MCF 10A (cell line): Measurements from ENCODE around the gene RAPGEF6. TPM values are rescaled to one million over a fixed set of nuclear protein-coding genes. Genes with fewer than 3 reads are reported as not detected.

Experiments
- BruUV-seq: library from RNA; stranded (reverse); fragments of 400-500 nt; replicated peaks from 2 replicates; lab custom pipeline; 2021; lab: Mats Ljungman, UMichigan
- CTCF ChIA-PET: fragments of 300-600 bp; sonication (Branson Sonifier 250); formaldehyde crosslinking; extraction: SDS; loops from one replicate; lab custom pipeline; 2021; ENCODE audit warnings: antibody characterized with exemption, inconsistent platforms; lab: Yijun Ruan, JAX
- POLR2A ChIA-PET: fragments of 300-600, 350-650 bp; sonication (Branson Sonifier 250); formaldehyde crosslinking; extraction: SDS; loops from one replicate; lab custom pipeline; 2020; ENCODE audit warnings: antibody characterized with exemption, inconsistent platforms; lab: Yijun Ruan, JAX
- DNase-seq: peaks from one replicate; pipeline ENCODE4 v3.0.0-alpha.2; 2018; ENCODE audit not compliant: unreplicated experiment
- H3K27ac Mint-ChIP-seq: one replicate; pipeline ENCODE4 v1.8.0; 2022; ENCODE audit warnings: mild to moderate bottlenecking, low read depth, mixed read lengths; ENCODE audit not compliant: unreplicated experiment
- H3K27me3 Mint-ChIP-seq: one replicate; pipeline ENCODE4 v1.8.0; 2022; ENCODE audit warnings: mixed read lengths; ENCODE audit not compliant: insufficient read depth, unreplicated experiment
- H3K36me3 Mint-ChIP-seq: one replicate; pipeline ENCODE4 v1.8.0; 2022; ENCODE audit warnings: mild to moderate bottlenecking, moderate library complexity, mixed read lengths; ENCODE audit not compliant: insufficient read depth, unreplicated experiment
- H3K4me1 Mint-ChIP-seq: one replicate; pipeline ENCODE4 v1.8.0; 2022; ENCODE audit warnings: mixed read lengths; ENCODE audit not compliant: insufficient read depth, unreplicated experiment
- H3K4me3 Mint-ChIP-seq: one replicate; pipeline ENCODE4 v1.8.0; 2022; ENCODE audit warnings: mild to moderate bottlenecking, moderate library complexity, mixed read lengths; ENCODE audit not compliant: unreplicated experiment
- H3K9me3 Mint-ChIP-seq: one replicate; pipeline ENCODE4 v1.8.0; 2022; ENCODE audit warnings: mixed read lengths; ENCODE audit not compliant: unreplicated experiment
- intact Hi-C: fragments of 100-400 bp; cut with micrococcal nuclease; formaldehyde crosslinking; loops from 2 replicates; pipeline ENCODE4 v1.14.1; 2022
- total RNA-seq: library from RNA; stranded (reverse); gene quantifications from 2 replicates; pipeline ENCODE4 v1.2.3, GENCODE V29; 2022
- TF ChIP-seq, protein P1 (sequence below): fragments of 200-600 bp; IDR thresholded peaks from one replicate; pipeline ENCODE4 v1.8.0; 2022; ENCODE audit warnings: antibody characterized with exemption, mild to moderate bottlenecking; ENCODE audit not compliant: unreplicated experiment

RAPGEF6 gene
- total RNA-seq, 1 experiment from 2014 or later = 20.5 TPM

DNA sequence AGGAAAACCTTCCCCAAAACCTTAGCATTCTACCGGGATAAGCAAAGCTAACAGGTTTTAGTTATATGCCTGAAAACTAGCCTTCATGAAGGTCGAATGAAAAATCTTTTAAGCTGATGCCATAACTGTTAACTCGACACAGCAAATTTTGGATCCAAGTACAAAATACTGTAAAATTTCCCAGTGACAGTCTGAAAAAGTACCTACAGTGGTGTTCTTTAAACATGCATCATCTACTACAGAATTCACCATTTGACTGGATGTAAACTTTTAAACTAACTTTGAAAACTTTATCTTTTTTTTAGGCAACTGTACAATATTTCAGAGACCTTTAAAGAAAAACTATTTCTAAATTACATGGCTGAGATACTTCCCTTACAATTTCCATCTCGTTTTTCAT, 791 bp downstream of the RAPGEF6 start:
- TF ChIP-seq, protein P1, sequence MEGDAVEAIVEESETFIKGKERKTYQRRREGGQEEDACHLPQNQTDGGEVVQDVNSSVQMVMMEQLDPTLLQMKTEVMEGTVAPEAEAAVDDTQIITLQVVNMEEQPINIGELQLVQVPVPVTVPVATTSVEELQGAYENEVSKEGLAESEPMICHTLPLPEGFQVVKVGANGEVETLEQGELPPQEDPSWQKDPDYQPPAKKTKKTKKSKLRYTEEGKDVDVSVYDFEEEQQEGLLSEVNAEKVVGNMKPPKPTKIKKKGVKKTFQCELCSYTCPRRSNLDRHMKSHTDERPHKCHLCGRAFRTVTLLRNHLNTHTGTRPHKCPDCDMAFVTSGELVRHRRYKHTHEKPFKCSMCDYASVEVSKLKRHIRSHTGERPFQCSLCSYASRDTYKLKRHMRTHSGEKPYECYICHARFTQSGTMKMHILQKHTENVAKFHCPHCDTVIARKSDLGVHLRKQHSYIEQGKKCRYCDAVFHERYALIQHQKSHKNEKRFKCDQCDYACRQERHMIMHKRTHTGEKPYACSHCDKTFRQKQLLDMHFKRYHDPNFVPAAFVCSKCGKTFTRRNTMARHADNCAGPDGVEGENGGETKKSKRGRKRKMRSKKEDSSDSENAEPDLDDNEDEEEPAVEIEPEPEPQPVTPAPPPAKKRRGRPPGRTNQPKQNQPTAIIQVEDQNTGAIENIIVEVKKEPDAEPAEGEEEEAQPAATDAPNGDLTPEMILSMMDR = no peak
- H3K9me3 Mint-ChIP-seq = peaks cover 2% of the 10 kb centered on the region
- DNase-seq = peak; percentile 14
- H3K4me3 Mint-ChIP-seq = no peak overlapping the region
- intact Hi-C loops = loop anchor here (1.0 to 2.0 kb wide), 2 partner anchors 45 to 373 kb away; no protein-coding TSS in a partner anchor
- CTCF ChIA-PET = interaction anchor here (0.6 kb wide), 1 partner anchor 373 kb away, joined by 4 read pairs; no protein-coding TSS in a partner anchor
- H3K4me1 Mint-ChIP-seq = peaks cover 7% of the 10 kb centered on the region
- H3K36me3 Mint-ChIP-seq = peaks cover 13% of the 10 kb centered on the region
- H3K27me3 Mint-ChIP-seq = no peaks in the 10 kb centered on the region
- POLR2A ChIA-PET = interaction anchor here (0.6 to 2.4 kb wide), 6 partner anchors 11 to 659 kb away, joined by 3 to 20 read pairs (median 4); partner anchors contain the start of gene FNIP1
- H3K27ac Mint-ChIP-seq = peak overlapping the region; percentile 97
- BruUV-seq = no TSS peak

DNA sequence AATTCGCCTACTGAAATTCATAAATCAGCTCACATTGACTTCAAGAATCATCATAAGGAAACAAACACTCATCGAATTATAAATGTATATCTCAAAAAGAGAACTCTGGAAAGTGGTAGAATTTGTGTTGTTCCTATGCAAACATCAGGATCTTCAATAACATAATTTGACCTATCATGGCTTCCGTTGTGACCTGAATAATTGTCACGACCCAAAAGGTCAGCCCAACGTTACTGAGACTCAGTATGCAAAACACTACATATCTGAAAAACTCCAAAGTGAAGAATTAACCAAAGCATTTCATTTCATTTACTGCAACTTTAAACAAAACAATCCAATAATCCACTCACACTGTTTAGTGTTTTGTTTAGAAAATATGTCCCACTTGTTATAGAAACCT, 1.2 kb downstream of the RAPGEF6 start:
- no peaks in the 10 kb centered on the region for H3K27me3 Mint-ChIP-seq
- POLR2A ChIA-PET = interaction anchor here (0.6 to 2.4 kb wide), 6 partner anchors 10 to 659 kb away, joined by 3 to 20 read pairs (median 4); partner anchors contain the start of gene FNIP1
- no peak overlapping the region for H3K4me3 Mint-ChIP-seq
- intact Hi-C loops = loop anchor here (1.0 to 2.0 kb wide), 2 partner anchors 45 to 373 kb away; no protein-coding TSS in a partner anchor
- CTCF ChIA-PET = interaction anchor here (0.6 kb wide), 1 partner anchor 373 kb away, joined by 4 read pairs; no protein-coding TSS in a partner anchor
- peaks cover 17% of the 10 kb centered on the region for H3K36me3 Mint-ChIP-seq
- TF ChIP-seq, protein P1 = no peak
- BruUV-seq = no TSS peak
- peak overlapping the region; percentile 97 for H3K27ac Mint-ChIP-seq
- peaks cover 6% of the 10 kb centered on the region for H3K9me3 Mint-ChIP-seq
- DNase-seq = peak; percentile 17
- peaks cover 11% of the 10 kb centered on the region for H3K4me1 Mint-ChIP-seq

DNA sequence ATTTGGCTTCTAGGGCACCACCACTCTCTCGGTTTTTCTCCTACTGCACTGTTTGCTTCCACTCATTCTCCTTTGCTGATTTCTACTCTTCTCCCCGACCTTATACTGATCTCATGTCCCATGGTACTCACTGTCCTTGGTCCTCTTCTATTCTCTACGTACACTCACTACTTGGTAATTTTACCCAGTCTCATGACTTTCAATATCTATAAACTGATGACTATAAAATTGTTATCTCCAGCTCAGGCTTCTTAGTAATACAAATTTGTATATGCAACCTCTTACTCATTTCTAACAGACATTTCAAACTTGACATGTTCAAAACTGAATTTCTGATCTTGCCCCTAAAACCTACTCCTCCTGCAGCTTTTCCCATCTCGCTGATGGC, 4.1 kb downstream of the RAPGEF6 start:
- H3K9me3 Mint-ChIP-seq = peaks cover 7% of the 10 kb centered on the region
- CTCF ChIA-PET = interaction anchor here (3.7 kb wide), 1 partner anchor 41 kb away, joined by 22 read pairs; no protein-coding TSS in a partner anchor
- H3K27ac Mint-ChIP-seq = no peak overlapping the region
- no TSS peak for BruUV-seq
- peaks cover 19% of the 10 kb centered on the region for H3K4me1 Mint-ChIP-seq
- H3K27me3 Mint-ChIP-seq = no peaks in the 10 kb centered on the region
- POLR2A ChIA-PET = interaction anchor here (1.6 to 2.1 kb wide), 2 partner anchors 16 to 42 kb away, joined by 6 read pairs; no protein-coding TSS in a partner anchor
- intact Hi-C loops = no loop called here
- TF ChIP-seq, protein P1 = no peak
- no peak for DNase-seq
- H3K4me3 Mint-ChIP-seq = no peak overlapping the region
- H3K36me3 Mint-ChIP-seq = peaks cover 19% of the 10 kb centered on the region

DNA sequence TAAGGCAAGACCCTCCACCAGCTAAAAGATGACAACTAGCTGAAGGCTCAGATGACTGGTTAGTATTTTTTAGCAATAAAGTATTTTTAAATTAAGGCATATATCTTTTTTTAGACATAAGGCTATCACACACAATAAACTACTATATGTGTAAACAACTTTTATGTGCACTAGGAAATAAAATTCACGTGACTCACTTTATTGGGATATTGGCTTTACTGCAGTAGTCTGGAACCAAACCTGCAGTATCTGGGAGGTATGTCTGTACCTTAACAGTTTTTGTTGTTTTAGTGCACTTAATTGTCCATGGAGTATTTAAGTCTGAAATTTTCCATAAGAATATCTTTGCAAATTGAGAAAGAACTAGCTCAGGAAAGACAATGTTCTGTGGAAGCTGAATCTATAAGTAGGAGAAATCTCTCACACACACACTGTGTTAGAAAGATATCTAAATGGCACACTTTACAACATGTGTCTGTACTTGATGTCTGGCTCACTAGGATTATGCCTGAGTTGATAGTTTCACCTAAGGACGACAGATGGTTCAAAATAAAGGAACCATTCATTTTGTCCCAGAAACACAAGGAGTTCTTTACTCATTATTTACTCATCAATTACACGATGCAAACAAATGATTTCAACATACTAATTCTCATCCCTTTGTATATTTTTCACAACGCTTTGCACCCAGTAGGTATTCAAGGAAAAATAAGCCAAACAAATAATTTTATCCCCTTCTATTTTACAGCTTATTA, 4.6 kb downstream of the RAPGEF6 start:
- peaks cover 23% of the 10 kb centered on the region for H3K4me1 Mint-ChIP-seq
- intact Hi-C loops = no loop called here
- no peak overlapping the region for H3K4me3 Mint-ChIP-seq
- ChIA-PET POLR2A (interaction anchor here (1.1 to 2.1 kb wide), 5 partner anchors 11 to 98 kb away, joined by 3 to 6 read pairs (median 4); no protein-coding TSS in a partner anchor), CTCF (interaction anchor here (0.8 to 3.7 kb wide), 2 partner anchors 41 to 377 kb away, joined by 4 to 22 read pairs; no protein-coding TSS in a partner anchor)
- BruUV-seq = no TSS peak
- no peak for DNase-seq
- no peaks in the 10 kb centered on the region for H3K27me3 Mint-ChIP-seq
- peaks cover 7% of the 10 kb centered on the region for H3K9me3 Mint-ChIP-seq
- TF ChIP-seq, protein P1 = no peak
- H3K27ac Mint-ChIP-seq = no peak overlapping the region
- H3K36me3 Mint-ChIP-seq = peaks cover 17% of the 10 kb centered on the region
